ENCODE results near the gene RALGPS1. TPM values are rescaled to one million over a fixed set of nuclear protein-coding genes. Genes with fewer than 3 reads are reported as not detected.

Gene RALGPS1
- total RNA-seq, 1 donor from 2014 or later = 30.7 TPM

- no peaks in the 10 kb centered on the region for H3K9me3 Mint-ChIP-seq
- no peak overlapping the region for H3K27ac Mint-ChIP-seq
- no peak for DNase-seq (ENCODE audit: low spot score)
- no peak overlapping the region for H3K27ac ChIP-seq
- H3K4me2 ChIP-seq = no peak overlapping the region
- H3F3A ChIP-seq (ENCODE audit: low read depth) = no peaks in the 10 kb centered on the region
- peaks cover 4% of the 10 kb centered on the region for H3K27me3 Mint-ChIP-seq (ENCODE audit: insufficient read depth, low read depth)
- no peaks in the 10 kb centered on the region for H3K36me3 ChIP-seq
- TF ChIP-seq EZH2phosphoT487 (IDR thresholded peaks at IDR 0.05) = no peak
- no peak for TF ChIP-seq EZH2 (IDR thresholded peaks at IDR 0.05)
- TF ChIP-seq CTCF (IDR thresholded peaks at IDR 0.05) = no peak
- H3K4me3 ChIP-seq = no peak overlapping the region
- no peaks in the 10 kb centered on the region for H3K27me3 ChIP-seq
- H2AFZ ChIP-seq (replicated peaks) = no peak overlapping the region
- no peak overlapping the region for H3K9ac ChIP-seq
- no peaks in the 10 kb centered on the region for H3K36me3 Mint-ChIP-seq
- H3K9me3 ChIP-seq (ENCODE audit: low read depth) = no peaks in the 10 kb centered on the region
- H3K79me2 ChIP-seq (ENCODE audit: low read depth) = no peaks in the 10 kb centered on the region
- no peak overlapping the region for H3K4me3 Mint-ChIP-seq
- H4K20me1 ChIP-seq (ENCODE audit: low read depth) = no peaks in the 10 kb centered on the region
- peaks cover under 1% of the 10 kb centered on the region for H3K4me1 Mint-ChIP-seq
- H3K4me1 ChIP-seq = peaks cover 3% of the 10 kb centered on the region
These were observed 289.2 kb downstream of the RALGPS1 start for GRCh38 chr9:127203681-127204327.

- H3K4me3 Mint-ChIP-seq = no peak overlapping the region
These were observed 290.3 kb downstream of the RALGPS1 start for GRCh38 chr9:127204771-127205470.

GRCh38 chr9:127205952-127206351 is 291.4 kb downstream of the RALGPS1 start:
- TF ChIP-seq CTCF (IDR thresholded peaks at IDR 0.05) (no peak), EZH2 (IDR thresholded peaks at IDR 0.05) (no peak), EZH2phosphoT487 (IDR thresholded peaks at IDR 0.05) (no peak)
- no peaks in the 10 kb centered on the region for H4K20me1 ChIP-seq (ENCODE audit: low read depth)
- Mint-ChIP-seq H3K9me3 (no peaks in the 10 kb centered on the region), H3K27me3 (ENCODE audit: insufficient read depth, low read depth) (peaks cover 5% of the 10 kb centered on the region), H3K4me1 (peaks cover 10% of the 10 kb centered on the region), H3K36me3 (no peaks in the 10 kb centered on the region), H3K27ac (no peak overlapping the region), H3K4me3 (no peak overlapping the region)
- no peak overlapping the region for H3K4me2 ChIP-seq
- no peaks in the 10 kb centered on the region for H3F3A ChIP-seq (ENCODE audit: low read depth)
- H3K36me3 ChIP-seq = no peaks in the 10 kb centered on the region
- H3K4me3 ChIP-seq = no peak overlapping the region
- H3K9ac ChIP-seq = no peak overlapping the region
- H3K79me2 ChIP-seq (ENCODE audit: low read depth) = no peaks in the 10 kb centered on the region
- H2AFZ ChIP-seq (replicated peaks) = no peak overlapping the region
- no peak for DNase-seq (ENCODE audit: low spot score)
- H3K4me1 ChIP-seq = peaks cover 8% of the 10 kb centered on the region
- no peak overlapping the region for H3K27ac ChIP-seq
- no peaks in the 10 kb centered on the region for H3K27me3 ChIP-seq
- H3K9me3 ChIP-seq (ENCODE audit: low read depth) = no peaks in the 10 kb centered on the region

More at GRCh38 chr9:127204771-127205470, 290.3 kb downstream of the RALGPS1 start:
- Mint-ChIP-seq H3K36me3 (no peaks in the 10 kb centered on the region), H3K4me1 (peaks cover 3% of the 10 kb centered on the region), H3K27me3 (ENCODE audit: insufficient read depth, low read depth) (peaks cover 4% of the 10 kb centered on the region), H3K9me3 (no peaks in the 10 kb centered on the region), H3K27ac (no peak overlapping the region)
- H3K36me3 ChIP-seq = no peaks in the 10 kb centered on the region
- TF ChIP-seq CTCF (IDR thresholded peaks at IDR 0.05) (no peak), EZH2phosphoT487 (IDR thresholded peaks at IDR 0.05) (no peak), EZH2 (IDR thresholded peaks at IDR 0.05) (no peak)
- H3K9ac ChIP-seq = no peak overlapping the region
- no peaks in the 10 kb centered on the region for H3F3A ChIP-seq (ENCODE audit: low read depth)
- no peak overlapping the region for H3K27ac ChIP-seq
- H3K27me3 ChIP-seq = no peaks in the 10 kb centered on the region
- DNase-seq (ENCODE audit: low spot score) = no peak
- H3K79me2 ChIP-seq (ENCODE audit: low read depth) = no peaks in the 10 kb centered on the region
- no peaks in the 10 kb centered on the region for H4K20me1 ChIP-seq (ENCODE audit: low read depth)
- no peaks in the 10 kb centered on the region for H3K4me1 ChIP-seq
- no peak overlapping the region for H3K4me3 ChIP-seq
- H3K4me2 ChIP-seq = no peak overlapping the region
- H2AFZ ChIP-seq (replicated peaks) = no peak overlapping the region
- H3K9me3 ChIP-seq (ENCODE audit: low read depth) = no peaks in the 10 kb centered on the region
